HG03039 (cell line): ENCODE data around the gene SLC4A2.

ENCODE experiments used
- ATAC-seq: cut with Tn5 transposase; IDR thresholded peaks from one replicate; pipeline ENCODE4 v1.9.1; 2021; ENCODE audit warnings: mild to moderate bottlenecking, moderate library complexity; ENCODE audit not compliant: unreplicated experiment

The SLC4A2 gene

GRCh38 chr7:151062399-151063211 lies 3.2 kb downstream of the SLC4A2 start:
- no peak for ATAC-seq

- no peak for ATAC-seq
Measured at GRCh38 chr7:151063212-151063561, 3.8 kb downstream of the SLC4A2 start.

- no peak for ATAC-seq
Measured at GRCh38 chr7:151064454-151064853, 5.1 kb downstream of the SLC4A2 start.

GRCh38 chr7:151064993-151065392 lies 5.6 kb downstream of the SLC4A2 start:
- ATAC-seq: no peak

- no peak for ATAC-seq
Measured at GRCh38 chr7:151065516-151065915, 6.1 kb downstream of the SLC4A2 start.

- no peak for ATAC-seq
Measured at GRCh38 chr7:151066273-151066974, 7.0 kb downstream of the SLC4A2 start.

GRCh38 chr7:151068069-151068773 lies 8.8 kb downstream of the SLC4A2 start:
- no peak for ATAC-seq

- no peak for ATAC-seq
Measured at GRCh38 chr7:151069841-151070573, 10.6 kb downstream of the SLC4A2 start.

- no peak for ATAC-seq
Measured at GRCh38 chr7:151070574-151070960, 11.2 kb downstream of the SLC4A2 start.

- no peak for ATAC-seq
Measured at GRCh38 chr7:151071032-151071866, 11.9 kb downstream of the SLC4A2 start.

GRCh38 chr7:151073990-151074389 lies 14.6 kb downstream of the SLC4A2 start:
- no peak for ATAC-seq

- no peak for ATAC-seq
Measured at GRCh38 chr7:151074817-151075661, 15.7 kb downstream of the SLC4A2 start.

- ATAC-seq: no peak
Measured at GRCh38 chr7:151075662-151075971, 16.2 kb downstream of the SLC4A2 start.

GRCh38 chr7:151075978-151076426 lies 16.6 kb downstream of the SLC4A2 start:
- ATAC-seq: no peak

- no peak for ATAC-seq
Measured at GRCh38 chr7:151076863-151077704, 17.7 kb downstream of the SLC4A2 start.

GRCh38 chr7:151077705-151078232 lies 18.4 kb downstream of the SLC4A2 start:
- ATAC-seq: no peak

- ATAC-seq: no peak
Measured at GRCh38 chr7:151078233-151079040, 19.0 kb downstream of the SLC4A2 start.
